ENCODE results near the gene DOHH.

- TF ChIP-seq, protein P1, sequence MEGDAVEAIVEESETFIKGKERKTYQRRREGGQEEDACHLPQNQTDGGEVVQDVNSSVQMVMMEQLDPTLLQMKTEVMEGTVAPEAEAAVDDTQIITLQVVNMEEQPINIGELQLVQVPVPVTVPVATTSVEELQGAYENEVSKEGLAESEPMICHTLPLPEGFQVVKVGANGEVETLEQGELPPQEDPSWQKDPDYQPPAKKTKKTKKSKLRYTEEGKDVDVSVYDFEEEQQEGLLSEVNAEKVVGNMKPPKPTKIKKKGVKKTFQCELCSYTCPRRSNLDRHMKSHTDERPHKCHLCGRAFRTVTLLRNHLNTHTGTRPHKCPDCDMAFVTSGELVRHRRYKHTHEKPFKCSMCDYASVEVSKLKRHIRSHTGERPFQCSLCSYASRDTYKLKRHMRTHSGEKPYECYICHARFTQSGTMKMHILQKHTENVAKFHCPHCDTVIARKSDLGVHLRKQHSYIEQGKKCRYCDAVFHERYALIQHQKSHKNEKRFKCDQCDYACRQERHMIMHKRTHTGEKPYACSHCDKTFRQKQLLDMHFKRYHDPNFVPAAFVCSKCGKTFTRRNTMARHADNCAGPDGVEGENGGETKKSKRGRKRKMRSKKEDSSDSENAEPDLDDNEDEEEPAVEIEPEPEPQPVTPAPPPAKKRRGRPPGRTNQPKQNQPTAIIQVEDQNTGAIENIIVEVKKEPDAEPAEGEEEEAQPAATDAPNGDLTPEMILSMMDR (IDR thresholded peaks at IDR 0.05): no peak
- no peak for TF ChIP-seq POLR2A (IDR thresholded peaks at IDR 0.05; ENCODE audit: low read depth)
Measured at GRCh38 chr19:3497757-3498520, 2.5 kb downstream of the DOHH start.

Data from esophagus muscularis mucosa (tissue), 3 donors.